Caco-2 (cell line): ENCODE measurements around the gene UBQLN4. TPM values are rescaled to one million over a fixed set of nuclear protein-coding genes. Genes with fewer than 3 reads are reported as not detected.
A peak's percentile ranks its signal among the peaks of the same experiment; 100 is the strongest.

Experiments used
- BruUV-seq: library from RNA; stranded (reverse); fragments of 400-500 nt; replicated peaks from 2 replicates; lab custom pipeline; 2021; lab: Mats Ljungman, UMichigan
- CTCF ChIA-PET: fragments of 300-600 bp; sonication (Branson Sonifier 250); formaldehyde crosslinking; loops from one replicate; lab custom pipeline; 2022; ENCODE audit warnings: antibody characterized with exemption; lab: Charles Lee
- POLR2A ChIA-PET: fragments of 300-600 bp; sonication (Branson Sonifier 250); formaldehyde crosslinking; loops from one replicate; lab custom pipeline; 2022; ENCODE audit warnings: antibody characterized with exemption; lab: Charles Lee
- DNase-seq, 2 experiments: peaks; one replicate each; pipeline versions ENCODE4 v3.0.0 to v3.0.0-alpha.2; 2020 to 2022
- H3K27me3 ChIP-seq: replicated peaks from 2 replicates; pipeline ENCODE4 v1.6.0; 2011; ENCODE audit warnings: low read length; ENCODE audit not compliant: control insufficient read depth, insufficient read depth
- H3K36me3 ChIP-seq: 2 replicates; pipeline ENCODE4 v1.5.1; 2011; ENCODE audit warnings: low read length; ENCODE audit not compliant: control insufficient read depth, insufficient read depth
- H3K4me1 ChIP-seq: fragments of 250-450 bp; sonication (Bioruptor Pico); 2 replicates; pipeline ENCODE4 v1.5.1; 2020; ENCODE audit warnings: mild to moderate bottlenecking
- H3K4me3 ChIP-seq: 2 replicates; pipeline ENCODE4 v1.5.1; 2011; ENCODE audit warnings: low read depth, mild to moderate bottlenecking, control low read depth, low read length
- H3K9me3 ChIP-seq: fragments of 250-450 bp; sonication (Bioruptor Pico); 2 replicates; pipeline ENCODE4 v1.5.1; 2020; ENCODE audit warnings: mild to moderate bottlenecking, moderate library complexity
- H3K27ac Mint-ChIP-seq: one replicate; pipeline ENCODE4 v1.8.0; 2022; ENCODE audit warnings: mixed read lengths; ENCODE audit not compliant: unreplicated experiment
- H3K27me3 Mint-ChIP-seq: one replicate; pipeline ENCODE4 v1.8.0; 2022; ENCODE audit warnings: mixed read lengths; ENCODE audit not compliant: insufficient read depth, unreplicated experiment
- H3K36me3 Mint-ChIP-seq: one replicate; pipeline ENCODE4 v1.8.0; 2022; ENCODE audit warnings: mild to moderate bottlenecking, mixed read lengths; ENCODE audit not compliant: insufficient read depth, unreplicated experiment
- H3K4me1 Mint-ChIP-seq: one replicate; pipeline ENCODE4 v1.8.0; 2022; ENCODE audit warnings: low read depth, mixed read lengths; ENCODE audit not compliant: unreplicated experiment
- H3K4me3 Mint-ChIP-seq: one replicate; pipeline ENCODE4 v1.8.0; 2022; ENCODE audit warnings: mild to moderate bottlenecking, moderate library complexity, mixed read lengths; ENCODE audit not compliant: unreplicated experiment
- H3K9me3 Mint-ChIP-seq: one replicate; pipeline ENCODE4 v1.8.0; 2022; ENCODE audit warnings: mixed read lengths; ENCODE audit not compliant: unreplicated experiment
- CTCF ChIP-seq, 2 experiments: fragments of 200-600 bp in 1 of 2; IDR thresholded peaks; 1 replicate in 1 of 2; 2 replicates in 1 of 2; pipeline versions ENCODE4 v1.5.1 to v1.8.0; 2011 to 2022; ENCODE audit warnings: antibody characterized with exemption in 1 of 2, control low read depth in 1 of 2, inconsistent platforms in 1 of 2, low read depth in 1 of 2, low read length in 1 of 2, mild to moderate bottlenecking in 1 of 2, moderate library complexity in 1 of 2; ENCODE audit not compliant: insufficient read depth in 1 of 2, severe bottlenecking in 1 of 2, unreplicated experiment in 1 of 2
- intact Hi-C: fragments of 100-400 bp; cut with micrococcal nuclease; formaldehyde crosslinking; loops from one replicate; pipeline ENCODE4 v1.10.0; 2022; ENCODE audit not compliant: unreplicated experiment
- total RNA-seq: library from RNA; stranded (reverse); gene quantifications from 2 replicates; pipeline ENCODE4 v1.2.3, GENCODE V29; 2022

Gene UBQLN4
- total RNA-seq, 1 experiment from 2014 or later: 60.9 TPM

- CTCF ChIA-PET: no interaction called here
- DNase-seq: no peak
- POLR2A ChIA-PET: no interaction called here
- no peaks in the 10 kb centered on the region for H3K27me3 ChIP-seq
- H3K27me3 Mint-ChIP-seq: no peaks in the 10 kb centered on the region
- peaks cover 8% of the 10 kb centered on the region for H3K4me1 Mint-ChIP-seq
- no peak overlapping the region for H3K4me3 Mint-ChIP-seq
- H3K4me3 ChIP-seq: no peak overlapping the region
- H3K36me3 ChIP-seq: 0 out of 2 replicates have a peak, but pooled peaks cover 1% of the 10 kb centered on the region
- no peak for TF ChIP-seq CTCF (IDR thresholded peaks at IDR 0.05; ENCODE audit: insufficient read depth in 1 of 2, low read depth in 1 of 2, low read length in 1 of 2, severe bottlenecking in 1 of 2, unreplicated experiment in 1 of 2)
- H3K27ac Mint-ChIP-seq: no peak overlapping the region
- no TSS peak for BruUV-seq
- H3K4me1 ChIP-seq: no peaks in the 10 kb centered on the region
- intact Hi-C loops: no loop called here
- H3K9me3 ChIP-seq: no peaks in the 10 kb centered on the region
- H3K36me3 Mint-ChIP-seq: peaks cover 54% of the 10 kb centered on the region
- H3K9me3 Mint-ChIP-seq: no peaks in the 10 kb centered on the region
Observed at GRCh38 chr1:156012051-156012817, 41.4 kb downstream of the UBQLN4 start.

- peaks cover 45% of the 10 kb centered on the region for H3K36me3 Mint-ChIP-seq
- peaks cover 8% of the 10 kb centered on the region for H3K4me1 Mint-ChIP-seq
- H3K27me3 Mint-ChIP-seq: no peaks in the 10 kb centered on the region
- H3K9me3 Mint-ChIP-seq: no peaks in the 10 kb centered on the region
- no TSS peak for BruUV-seq
- Histone ChIP-seq H3K36me3 (no peaks in the 10 kb centered on the region), H3K27me3 (no peaks in the 10 kb centered on the region), H3K4me3 (no peak overlapping the region), H3K4me1 (peaks cover 7% of the 10 kb centered on the region), H3K9me3 (no peaks in the 10 kb centered on the region)
- ChIA-PET CTCF (interaction anchor here (1.2 to 1.3 kb wide), 2 partner anchors 57 to 120 kb away, joined by 4 to 5 read pairs; no protein-coding TSS in a partner anchor), POLR2A (no interaction called here)
- no peak for TF ChIP-seq CTCF (IDR thresholded peaks at IDR 0.05; ENCODE audit: insufficient read depth in 1 of 2, low read depth in 1 of 2, low read length in 1 of 2, severe bottlenecking in 1 of 2, unreplicated experiment in 1 of 2)
- DNase-seq: no peak
- no peak overlapping the region for H3K4me3 Mint-ChIP-seq
- intact Hi-C loops: loop anchor here (5.0 kb wide), 1 partner anchor 58 kb away; no protein-coding TSS in a partner anchor
- peak overlapping the region; percentile 39 for H3K27ac Mint-ChIP-seq
Observed at GRCh38 chr1:156009404-156009803, 44.2 kb downstream of the UBQLN4 start.

DNA sequence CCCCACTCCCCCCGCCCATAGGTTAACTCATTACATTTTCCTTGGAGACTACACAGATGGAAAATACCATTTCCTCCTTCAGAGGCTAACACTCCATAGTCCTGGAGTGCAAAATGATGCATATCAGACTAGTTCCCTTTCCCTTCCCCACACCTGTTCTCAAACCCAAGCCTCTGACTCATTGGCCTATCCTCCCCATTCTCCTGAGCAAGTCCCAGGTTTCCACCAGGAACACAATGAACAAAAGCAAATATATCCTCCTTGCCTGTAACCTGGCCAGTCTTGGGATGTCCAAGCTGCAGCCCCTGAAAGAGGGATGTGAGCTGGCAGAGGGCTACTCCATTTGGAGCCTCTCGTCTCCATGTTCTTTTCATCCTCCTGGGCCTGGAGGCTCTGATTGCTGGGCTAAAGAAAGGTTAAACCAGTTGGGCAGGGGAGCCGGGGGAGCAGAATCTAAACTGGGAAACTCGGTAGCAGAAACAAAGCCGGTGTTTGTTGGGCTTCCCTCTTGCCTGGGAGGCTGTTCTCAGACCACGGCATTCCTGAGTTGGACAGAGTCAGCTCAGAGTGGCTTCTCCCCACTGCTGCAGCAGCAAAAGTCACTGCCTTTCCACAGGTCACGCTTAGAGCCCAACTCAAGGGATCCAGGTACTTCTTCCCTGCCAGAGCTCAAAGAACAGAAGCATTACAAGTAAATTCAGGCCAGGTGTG lies 46.8 kb downstream of the UBQLN4 start:
- Mint-ChIP-seq H3K4me1 (peaks cover 10% of the 10 kb centered on the region), H3K27me3 (no peaks in the 10 kb centered on the region), H3K36me3 (peaks cover 30% of the 10 kb centered on the region), H3K9me3 (no peaks in the 10 kb centered on the region), H3K4me3 (no peak overlapping the region), H3K27ac (no peak overlapping the region)
- Histone ChIP-seq H3K9me3 (no peaks in the 10 kb centered on the region), H3K36me3 (no peaks in the 10 kb centered on the region), H3K4me3 (no peak overlapping the region), H3K27me3 (no peaks in the 10 kb centered on the region; the same call in 1 of the 2 replicates), H3K4me1 (peaks cover 7% of the 10 kb centered on the region)
- intact Hi-C loops: loop anchor here (5.0 kb wide), 1 partner anchor 60 kb away; no protein-coding TSS in a partner anchor
- no TSS peak for BruUV-seq
- TF ChIP-seq CTCF (IDR thresholded peaks at IDR 0.05; ENCODE audit: insufficient read depth in 1 of 2, low read depth in 1 of 2, low read length in 1 of 2, severe bottlenecking in 1 of 2, unreplicated experiment in 1 of 2): no peak
- ChIA-PET POLR2A (interaction anchor here (0.5 kb wide), 1 partner anchor 12 kb away, joined by 7 read pairs; no protein-coding TSS in a partner anchor), CTCF (no interaction called here)
- DNase-seq: no peak
